ENCODE measurements around the gene PRODH2.

The PRODH2 gene

GRCh38 chr19:35760711-35761349 lies 51.8 kb downstream of the PRODH2 start:
- no peak for TF ChIP-seq TAF1 (IDR thresholded peaks at IDR 0.05; ENCODE audit: borderline replicate concordance, insufficient read depth, low read length)
- TF ChIP-seq FOXP2 (optimal IDR thresholded peaks at IDR 0.05; ENCODE audit: borderline replicate concordance, extremely low read depth, extremely low read length, insufficient read depth), result no peak
- no peak for TF ChIP-seq REST (IDR thresholded peaks at IDR 0.05; ENCODE audit: insufficient read depth in 1 of 2, low read depth in 2 of 2, low read length in 2 of 2)
- TF ChIP-seq SIN3A (IDR thresholded peaks at IDR 0.05; ENCODE audit: borderline replicate concordance, insufficient read depth, low read length), result no peak
- no peak for TF ChIP-seq POLR2AphosphoS5 (IDR thresholded peaks at IDR 0.05; ENCODE audit: low read depth, low read length)

- TF ChIP-seq SIN3A (IDR thresholded peaks at IDR 0.05; ENCODE audit: borderline replicate concordance, insufficient read depth, low read length), result no peak
- TF ChIP-seq TAF1 (IDR thresholded peaks at IDR 0.05; ENCODE audit: borderline replicate concordance, insufficient read depth, low read length), result no peak
- no peak for TF ChIP-seq POLR2AphosphoS5 (IDR thresholded peaks at IDR 0.05; ENCODE audit: low read depth, low read length)
- no peak for TF ChIP-seq FOXP2 (optimal IDR thresholded peaks at IDR 0.05; ENCODE audit: borderline replicate concordance, extremely low read depth, extremely low read length, insufficient read depth)
- TF ChIP-seq REST (IDR thresholded peaks at IDR 0.05; ENCODE audit: insufficient read depth in 1 of 2, low read depth in 2 of 2, low read length in 2 of 2), result no peak
These were observed 52.9 kb downstream of the PRODH2 start for GRCh38 chr19:35759697-35760096.

- TF ChIP-seq SIN3A (IDR thresholded peaks at IDR 0.05; ENCODE audit: borderline replicate concordance, insufficient read depth, low read length) (no peak), REST (IDR thresholded peaks at IDR 0.05; ENCODE audit: insufficient read depth in 1 of 2, low read depth in 2 of 2, low read length in 2 of 2) (0 out of 4 replicates have a peak, but pooled peaks of 1 of the 2 experiments have one; percentile 1), POLR2AphosphoS5 (IDR thresholded peaks at IDR 0.05; ENCODE audit: low read depth, low read length) (peak; percentile 79), TAF1 (IDR thresholded peaks at IDR 0.05; ENCODE audit: borderline replicate concordance, insufficient read depth, low read length) (peak; percentile 79; the same call in 1 of the 2 replicates), FOXP2 (optimal IDR thresholded peaks at IDR 0.05; ENCODE audit: borderline replicate concordance, extremely low read depth, extremely low read length, insufficient read depth) (peak; percentile 42)
These were observed 54.7 kb downstream of the PRODH2 start, which contains the start of gene PROSER3 for GRCh38 chr19:35757749-35758608. PROSER3 (plus strand) TSS chr19:35758176; CDS start chr19:35758216, 40 bp downstream.

- TF ChIP-seq SIN3A (IDR thresholded peaks at IDR 0.05; ENCODE audit: borderline replicate concordance, insufficient read depth, low read length) (no peak), TAF1 (IDR thresholded peaks at IDR 0.05; ENCODE audit: borderline replicate concordance, insufficient read depth, low read length) (no peak), REST (IDR thresholded peaks at IDR 0.05; ENCODE audit: insufficient read depth in 1 of 2, low read depth in 2 of 2, low read length in 2 of 2) (0 out of 4 replicates have a peak, but pooled peaks of 1 of the 2 experiments have one; percentile 9), POLR2AphosphoS5 (IDR thresholded peaks at IDR 0.05; ENCODE audit: low read depth, low read length) (0 out of 2 replicates have a peak, but pooled peaks have one; percentile 14), FOXP2 (optimal IDR thresholded peaks at IDR 0.05; ENCODE audit: borderline replicate concordance, extremely low read depth, extremely low read length, insufficient read depth) (no peak)
These were observed 55.4 kb downstream of the PRODH2 start for GRCh38 chr19:35757231-35757748.
